Measurements from ENCODE around the gene GPR150.

GPR150 gene

GRCh38 chr5:95654196-95654595 is 34.3 kb downstream of the GPR150 start:
- DNase-seq: no peak

- no peak for DNase-seq
These were observed 35.7 kb downstream of the GPR150 start for GRCh38 chr5:95655575-95655974.

- DNase-seq: no peak
These were observed 40.2 kb downstream of the GPR150 start for GRCh38 chr5:95660060-95660459.

GRCh38 chr5:95662946-95663345 is 43.1 kb downstream of the GPR150 start:
- no peak for DNase-seq

GRCh38 chr5:95664204-95664786 is 44.4 kb downstream of the GPR150 start:
- DNase-seq: peak in 2 of 3 experiments; percentile 34 to 45

GRCh38 chr5:95667061-95667618 is 47.3 kb downstream of the GPR150 start:
- DNase-seq: no peak

GRCh38 chr5:95667678-95668077 is 47.8 kb downstream of the GPR150 start:
- no peak for DNase-seq

- DNase-seq: no peak
These were observed 48.3 kb downstream of the GPR150 start for GRCh38 chr5:95668216-95668615.

- DNase-seq: no peak
These were observed 48.8 kb downstream of the GPR150 start for GRCh38 chr5:95668728-95669127.

GRCh38 chr5:95669540-95669939 is 49.7 kb downstream of the GPR150 start:
- no peak for DNase-seq

- no peak for DNase-seq
These were observed 50.1 kb downstream of the GPR150 start for GRCh38 chr5:95669985-95670384.

GRCh38 chr5:95670568-95670967 is 50.7 kb downstream of the GPR150 start:
- DNase-seq: no peak
